Neural cell (in vitro differentiated cells): ENCODE measurements around the gene ZFYVE21. TPM values are rescaled to one million over a fixed set of nuclear protein-coding genes. Genes with fewer than 3 reads are reported as not detected.

Experiments
- H2AFZ ChIP-seq: fragments of 200-600, 300-800 bp; sonication (generic), shearing (Covaris generic); 2 replicates; pipeline ENCODE4 v1.6.0; 2014; ENCODE audit warnings: low read depth, mild to moderate bottlenecking, antibody characterized with exemption, low read length, moderate library complexity
- H3F3A ChIP-seq: fragments of 200-600 bp; shearing (Covaris generic); 2 replicates; pipeline ENCODE4 v1.6.1; 2016; ENCODE audit warnings: mild to moderate bottlenecking, moderate library complexity, mixed read lengths, antibody characterized with exemption, low read length; ENCODE audit not compliant: insufficient read depth, poor library complexity, severe bottlenecking
- H3K27ac ChIP-seq: fragments of 200-600, 300-800 bp; sonication (generic), shearing (Covaris generic); 2 replicates; pipeline ENCODE4 v1.5.1; 2014; ENCODE audit warnings: mild to moderate bottlenecking, low read length, moderate library complexity
- H3K27me3 ChIP-seq: fragments of 300-800, 200-600 bp; sonication (generic), shearing (Covaris generic); 2 replicates; pipeline ENCODE4 v1.6.0; 2014; ENCODE audit warnings: mild to moderate bottlenecking, low read depth, low read length, moderate library complexity; ENCODE audit not compliant: insufficient read depth
- H3K36me3 ChIP-seq: fragments of 300-800, 200-600 bp; sonication (generic), shearing (Covaris generic); 2 replicates; pipeline ENCODE4 v1.5.1; 2014; ENCODE audit warnings: mild to moderate bottlenecking, antibody characterized with exemption, low read length, moderate library complexity; ENCODE audit not compliant: insufficient read depth
- H3K4me2 ChIP-seq: fragments of 300-800, 200-600 bp; sonication (generic), shearing (Covaris generic); 2 replicates; pipeline ENCODE4 v1.6.0; 2014; ENCODE audit warnings: mild to moderate bottlenecking, low read length
- H3K4me3 ChIP-seq: fragments of 300-800, 200-600 bp; sonication (generic), shearing (Covaris generic); 2 replicates; pipeline ENCODE4 v1.5.1; 2014; ENCODE audit warnings: mild to moderate bottlenecking, low read length, moderate library complexity
- H3K79me2 ChIP-seq: fragments of 200-600 bp; shearing (Covaris generic); replicated peaks from 2 replicates; pipeline ENCODE4 v1.6.0; 2014; ENCODE audit warnings: mild to moderate bottlenecking, low read length, moderate library complexity; ENCODE audit not compliant: insufficient read depth
- H3K9ac ChIP-seq: fragments of 300-800, 200-600 bp; sonication (generic), shearing (Covaris generic); 2 replicates; pipeline ENCODE4 v1.6.1; 2016; ENCODE audit warnings: mild to moderate bottlenecking, low read length, mixed read lengths
- H3K9me2 ChIP-seq: fragments of 200-600 bp; shearing (Covaris generic); 2 replicates; pipeline ENCODE4 v1.6.1; 2016; ENCODE audit warnings: mild to moderate bottlenecking, low read length, mixed read lengths; ENCODE audit not compliant: insufficient read depth
- H3K9me3 ChIP-seq: fragments of 200-600, 300-800 bp; sonication (generic), shearing (Covaris generic); 2 replicates; pipeline ENCODE4 v1.6.1; 2016; ENCODE audit warnings: mild to moderate bottlenecking, mixed run types, low read length, moderate library complexity, mixed read lengths
- H4K20me1 ChIP-seq: fragments of 200-600 bp; shearing (Covaris generic); 2 replicates; pipeline ENCODE4 v1.6.1; 2016; ENCODE audit warnings: mild to moderate bottlenecking, mixed run types; ENCODE audit not compliant: insufficient read depth
- CTCF ChIP-seq: fragments of 450-650 bp; IDR thresholded peaks from 2 replicates; pipeline ENCODE4 v1.5.1; 2014; ENCODE audit warnings: antibody characterized with exemption, mild to moderate bottlenecking, moderate library complexity; ENCODE audit not compliant: poor library complexity, severe bottlenecking
- EP300 ChIP-seq: fragments of 450-650 bp; conservative IDR thresholded peaks from 2 replicates; pipeline ENCODE4 v1.6.1; 2014; ENCODE audit warnings: antibody characterized with exemption, mild to moderate bottlenecking, moderate library complexity; ENCODE audit not compliant: poor library complexity, severe bottlenecking
- EZH2 ChIP-seq: fragments of 200-600, 300-800 bp; shearing (Covaris generic), sonication (generic); IDR thresholded peaks from 2 replicates; pipeline ENCODE4 v1.6.1; 2014; ENCODE audit warnings: antibody characterized with exemption, low read length, borderline replicate concordance, mild to moderate bottlenecking; ENCODE audit not compliant: insufficient read depth, poor library complexity, severe bottlenecking
- MXI1 ChIP-seq: fragments of 450-650 bp; conservative IDR thresholded peaks from 2 replicates; pipeline ENCODE4 v1.6.1; 2014; ENCODE audit warnings: antibody characterized with exemption, mild to moderate bottlenecking; ENCODE audit not compliant: poor library complexity, severe bottlenecking
- POLR2AphosphoS5 ChIP-seq: IDR thresholded peaks from 2 replicates; pipeline ENCODE4 v1.6.1; 2012
- RAD21 ChIP-seq: fragments of 450-650 bp; conservative IDR thresholded peaks from 2 replicates; pipeline ENCODE4 v1.6.1; 2014; ENCODE audit warnings: antibody characterized with exemption, mild to moderate bottlenecking, moderate library complexity
- REST ChIP-seq: IDR thresholded peaks from 2 replicates; pipeline ENCODE4 v1.6.1; 2012; ENCODE audit warnings: borderline replicate concordance
- SMC3 ChIP-seq: fragments of 450-650 bp; conservative IDR thresholded peaks from 2 replicates; pipeline ENCODE4 v1.6.1; 2014; ENCODE audit warnings: antibody characterized with exemption, mild to moderate bottlenecking, moderate library complexity; ENCODE audit not compliant: poor library complexity
- TAF1 ChIP-seq: IDR thresholded peaks from 2 replicates; pipeline ENCODE4 v1.6.1; 2012; ENCODE audit warnings: low read depth
- polyA plus RNA-seq: library from polyadenylated mRNA; depleted of rRNA; stranded (reverse); fragments of >200 nt; gene quantifications from 2 replicates; pipeline ENCODE4 v1.2.3, GENCODE V29; 2014

Gene ZFYVE21
- polyA plus RNA-seq, 1 donor from 2014 or later = 99.7 TPM

DNA sequence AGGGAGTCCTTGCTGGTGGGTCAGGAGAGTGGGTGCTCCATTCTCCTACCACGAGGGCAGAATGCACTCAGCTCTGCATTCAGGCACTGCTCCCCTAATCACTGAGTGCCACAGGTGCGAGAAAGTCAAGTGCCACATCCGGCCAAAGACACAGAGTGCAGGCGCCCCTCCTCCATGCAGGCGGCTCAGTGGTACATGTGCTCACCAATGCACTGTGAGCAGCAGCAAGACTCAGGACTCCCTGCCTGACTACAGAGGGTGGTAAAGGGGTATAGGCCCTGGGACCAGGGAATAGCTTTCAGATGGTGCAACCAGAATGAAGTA lies 32.9 kb downstream of the ZFYVE21 start:
- Histone ChIP-seq H3K27ac (no peak overlapping the region), H3K4me3 (no peak overlapping the region), H3K36me3 (no peaks in the 10 kb centered on the region), H2AFZ (no peak overlapping the region), H3K4me2 (no peak overlapping the region), H3K9ac (no peak overlapping the region), H3K9me3 (no peaks in the 10 kb centered on the region), H3K9me2 (no peaks in the 10 kb centered on the region), H3K27me3 (no peaks in the 10 kb centered on the region), H4K20me1 (no peaks in the 10 kb centered on the region), H3K79me2 (no peaks in the 10 kb centered on the region), H3F3A (no peaks in the 10 kb centered on the region)
- no peak for TF ChIP-seq TAF1
- no peak for TF ChIP-seq REST

GRCh38 chr14:103749452-103749851 lies 33.8 kb downstream of the ZFYVE21 start:
- H2AFZ ChIP-seq = no peak overlapping the region
- no peaks in the 10 kb centered on the region for H3K27me3 ChIP-seq
- no peak for TF ChIP-seq TAF1
- TF ChIP-seq EP300 = no peak
- TF ChIP-seq REST = no peak
- no peak for TF ChIP-seq CTCF
- TF ChIP-seq RAD21 = no peak
- TF ChIP-seq MXI1 = no peak
- no peak for TF ChIP-seq EZH2
- no peak for TF ChIP-seq SMC3
- no peak for TF ChIP-seq POLR2AphosphoS5
- H3K9me3 ChIP-seq = no peaks in the 10 kb centered on the region
- no peak overlapping the region for H3K4me2 ChIP-seq
- H4K20me1 ChIP-seq = no peaks in the 10 kb centered on the region
- H3K4me3 ChIP-seq = no peak overlapping the region
- H3F3A ChIP-seq = no peaks in the 10 kb centered on the region
- no peak overlapping the region for H3K9ac ChIP-seq
- no peaks in the 10 kb centered on the region for H3K9me2 ChIP-seq
- no peaks in the 10 kb centered on the region for H3K79me2 ChIP-seq
- no peaks in the 10 kb centered on the region for H3K36me3 ChIP-seq
- no peak overlapping the region for H3K27ac ChIP-seq
